SK-N-SH (cell line): ENCODE data around the gene TEN1. TPM values are rescaled to one million over a fixed set of nuclear protein-coding genes. Genes with fewer than 3 reads are reported as not detected.

Experiments
- CTCF ChIA-PET: fragments of 300-600, 350-600 bp; formaldehyde crosslinking; extraction: SDS; loops from one replicate; lab custom pipeline; 2021; lab: Yijun Ruan, JAX
- POLR2A ChIA-PET: fragments of 350-600 bp; sonication (Branson Sonifier 250); formaldehyde crosslinking; extraction: SDS; loops from one replicate; lab custom pipeline; 2020; ENCODE audit warnings: antibody characterized with exemption, inconsistent platforms; lab: Yijun Ruan, JAX
- DNase-seq: peaks from one replicate; pipeline ENCODE4 v3.0.0; 2012
- H2AFZ ChIP-seq: fragments of 200-600 bp; sonication (generic); 2 replicates; pipeline ENCODE4 v1.8.1; 2016; ENCODE audit warnings: antibody characterized with exemption, mild to moderate bottlenecking, low read depth
- H3F3A ChIP-seq: fragments of 200-600 bp; sonication (generic); replicated peaks from 2 replicates; pipeline ENCODE3; 2016; ENCODE audit warnings: antibody characterized with exemption, mild to moderate bottlenecking; ENCODE audit not compliant: insufficient read depth
- H3K27ac ChIP-seq, 2 experiments: fragments of 200-500 bp in 1 of 2; fragments of 200-600 bp in 1 of 2; sonication (Bioruptor generic) in 1 of 2; sonication (generic), shearing (Covaris generic) in 1 of 2; 2 replicates each; pipeline versions ENCODE4 v1.5.1 to v1.6.1; 2014 to 2016; ENCODE audit warnings: low read depth in 2 of 2, inconsistent platforms in 1 of 2, low read length in 1 of 2, mild to moderate bottlenecking in 1 of 2, mixed read lengths in 1 of 2
- H3K27me3 ChIP-seq: fragments of 200-600 bp; sonication (generic), shearing (Covaris generic); 2 replicates; pipeline ENCODE4 v1.6.1; 2016; ENCODE audit warnings: mixed run types; ENCODE audit not compliant: insufficient read depth
- H3K36me3 ChIP-seq, 2 experiments: fragments of 200-500 bp in 1 of 2; fragments of 200-600 bp in 1 of 2; sonication (Bioruptor generic) in 1 of 2; sonication (generic) in 1 of 2; replicated peaks in 1 of 2; 2 replicates each; pipeline versions ENCODE3 to v1.5.1; 2014 to 2016; ENCODE audit warnings: low read length in 1 of 2, mild to moderate bottlenecking in 1 of 2; ENCODE audit not compliant: insufficient read depth in 2 of 2, control insufficient read depth in 1 of 2
- H3K4me1 ChIP-seq, 2 experiments: fragments of 200-500 bp in 1 of 2; fragments of 200-600 bp in 1 of 2; sonication (Bioruptor generic) in 1 of 2; sonication (generic), shearing (Covaris generic) in 1 of 2; 2 replicates each; pipeline versions ENCODE4 v1.5.1 to v1.6.1; 2014 to 2016; ENCODE audit warnings: low read depth in 1 of 2, low read length in 1 of 2, mixed run types in 1 of 2; ENCODE audit not compliant: insufficient read depth in 2 of 2, control insufficient read depth in 1 of 2
- H3K4me2 ChIP-seq: fragments of 200-600 bp; sonication (generic), shearing (Covaris generic); 2 replicates; pipeline ENCODE4 v1.6.1; 2017; ENCODE audit warnings: mixed run types
- H3K4me3 ChIP-seq, 2 experiments: fragments of 200-500 bp in 1 of 2; fragments of 200-600 bp in 1 of 2; sonication (Bioruptor generic) in 1 of 2; sonication (generic), shearing (Covaris generic) in 1 of 2; 2 replicates each; pipeline versions ENCODE4 v1.5.1 to v1.8.1; 2014 to 2016; ENCODE audit warnings: low read depth in 2 of 2, inconsistent platforms in 1 of 2, low read length in 1 of 2, mild to moderate bottlenecking in 1 of 2, mixed read lengths in 1 of 2, moderate library complexity in 1 of 2
- H3K79me2 ChIP-seq: fragments of 200-600 bp; sonication (generic); 2 replicates; pipeline ENCODE4 v1.8.1; 2017; ENCODE audit warnings: mild to moderate bottlenecking; ENCODE audit not compliant: insufficient read depth
- H3K9ac ChIP-seq: fragments of 200-600 bp; sonication (generic); 2 replicates; pipeline ENCODE4 v1.6.1; 2017; ENCODE audit warnings: mixed run types
- H3K9me2 ChIP-seq: fragments of 200-600 bp; sonication (generic); 2 replicates; pipeline ENCODE4 v1.6.1; 2017; ENCODE audit warnings: mixed run types
- H3K9me3 ChIP-seq: fragments of 200-600 bp; sonication (generic); 2 replicates; pipeline ENCODE4 v1.6.1; 2017; ENCODE audit warnings: mixed run types, mild to moderate bottlenecking, moderate library complexity
- H4K20me1 ChIP-seq: fragments of 200-600 bp; sonication (generic); 2 replicates; pipeline ENCODE4 v1.6.1; 2017; ENCODE audit warnings: mild to moderate bottlenecking, mixed run types; ENCODE audit not compliant: insufficient read depth
- EP300 ChIP-seq, 2 experiments: IDR thresholded peaks; 2 replicates each; pipeline versions ENCODE4 v1.4.0 to v1.6.1; 2012; ENCODE audit warnings: borderline replicate concordance in 1 of 2, low read depth in 1 of 2, low read length in 1 of 2
- FOSL2 ChIP-seq: IDR thresholded peaks from 2 replicates; pipeline ENCODE4 v1.4.0; 2012; ENCODE audit warnings: low read depth, mild to moderate bottlenecking, moderate library complexity, borderline replicate concordance
- RFX5 ChIP-seq: IDR thresholded peaks from 2 replicates; pipeline ENCODE4 v1.6.1; 2012; ENCODE audit warnings: mild to moderate bottlenecking, improper control_type of control experiment, low read length
- TCF12 ChIP-seq: IDR thresholded peaks from 2 replicates; pipeline ENCODE4 v1.4.0; 2012
- TEAD4 ChIP-seq: IDR thresholded peaks from 2 replicates; pipeline ENCODE4 v1.4.0; 2012; ENCODE audit warnings: mild to moderate bottlenecking, borderline replicate concordance; ENCODE audit not compliant: insufficient read depth
- YY1 ChIP-seq: IDR thresholded peaks from 2 replicates; pipeline ENCODE4 v1.4.0; 2012; ENCODE audit warnings: low read depth, mild to moderate bottlenecking
- WGBS: methylation state at CpG from one replicate; pipeline ENCODE4 v1.1.6; 2017; ENCODE audit warnings: low lambda C conversion rate; 5-methylcytosine and 5-hydroxymethylcytosine counted together
- polyA plus RNA-seq, 3 experiments: library from polyadenylated mRNA; depleted of rRNA; stranded (reverse); fragments of >200 nt; gene quantifications; 2 replicates each; pipeline ENCODE4 v1.2.3, GENCODE V29; 2012
- TF ChIP-seq, protein P1 (sequence below): fragments of 150-350 bp; IDR thresholded peaks from 2 replicates; pipeline ENCODE4 v1.6.1; 2017; ENCODE audit warnings: antibody characterized with exemption, low read length, low read depth, borderline replicate concordance
- TF ChIP-seq, protein P2 (sequence below): fragments of 150-350 bp; IDR thresholded peaks from 2 replicates; pipeline ENCODE4 v1.6.1; 2016; ENCODE audit warnings: mild to moderate bottlenecking, low read depth, low read length
- TF ChIP-seq, protein P3 (sequence below): IDR thresholded peaks from 2 replicates; pipeline ENCODE4 v1.4.0; 2012; ENCODE audit warnings: low read depth
- TF ChIP-seq, protein P4 (sequence below): IDR thresholded peaks from 2 replicates; pipeline ENCODE4; 2012
- TF ChIP-seq, protein P5 (sequence below): IDR thresholded peaks from 2 replicates; pipeline ENCODE4 v1.4.0; 2012; ENCODE audit warnings: low read depth, borderline replicate concordance

TEN1 gene
- polyA plus RNA-seq, 1 of the 3 experiments (the other 2 are of a cell fraction) = 33.6 TPM

DNA sequence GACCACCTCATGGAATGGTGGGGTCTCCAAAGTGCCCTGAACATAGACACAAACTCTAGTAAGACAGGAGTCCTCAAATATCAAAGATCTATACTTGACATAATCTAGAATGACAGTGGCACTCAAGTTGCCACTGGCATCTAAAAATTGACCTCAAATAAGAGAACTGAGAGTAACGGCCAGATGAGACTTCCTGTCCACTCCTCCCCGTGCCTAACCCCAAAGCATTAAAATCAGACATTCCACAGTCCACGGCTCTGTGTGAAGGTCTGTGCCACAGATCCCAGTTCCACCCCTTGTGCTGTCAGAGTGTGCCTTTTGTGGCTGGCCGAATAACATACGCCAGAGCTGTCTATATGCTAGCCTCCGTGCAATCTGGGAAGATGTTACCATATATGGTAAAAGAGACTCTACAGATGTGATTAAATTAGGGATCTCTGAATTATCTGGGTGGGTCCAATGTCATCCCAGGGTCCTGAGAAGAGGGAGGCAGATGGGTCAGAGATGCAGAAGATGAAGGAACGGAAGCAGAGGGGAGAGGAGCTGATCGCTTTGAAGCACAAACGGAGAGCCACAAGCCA is 69.1 kb downstream of the TEN1 start:
- CTCF ChIA-PET = interaction anchor here (0.8 to 2.4 kb wide), 2 partner anchors 10 to 11 kb away, joined by 3 to 6 read pairs; no protein-coding TSS in a partner anchor
- no peaks in the 10 kb centered on the region for H3K4me1 ChIP-seq
- H4K20me1 ChIP-seq = no peaks in the 10 kb centered on the region
- no peak for DNase-seq
- POLR2A ChIA-PET = no interaction called here
- no peak overlapping the region for H3K9ac ChIP-seq
- H3K9me2 ChIP-seq = no peaks in the 10 kb centered on the region
- peak overlapping the region in 1 of 2 experiments; percentile 42; a peak in 2 of 4 replicates for H3K27ac ChIP-seq
- H3K79me2 ChIP-seq = peaks cover 11% of the 10 kb centered on the region; the same call in 1 of the 2 replicates
- TF ChIP-seq, protein P1, sequence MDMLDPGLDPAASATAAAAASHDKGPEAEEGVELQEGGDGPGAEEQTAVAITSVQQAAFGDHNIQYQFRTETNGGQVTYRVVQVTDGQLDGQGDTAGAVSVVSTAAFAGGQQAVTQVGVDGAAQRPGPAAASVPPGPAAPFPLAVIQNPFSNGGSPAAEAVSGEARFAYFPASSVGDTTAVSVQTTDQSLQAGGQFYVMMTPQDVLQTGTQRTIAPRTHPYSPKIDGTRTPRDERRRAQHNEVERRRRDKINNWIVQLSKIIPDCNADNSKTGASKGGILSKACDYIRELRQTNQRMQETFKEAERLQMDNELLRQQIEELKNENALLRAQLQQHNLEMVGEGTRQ = no peak
- no peak for TF ChIP-seq EP300 (IDR thresholded peaks at IDR 0.05; ENCODE audit: borderline replicate concordance in 1 of 2, low read depth in 1 of 2, low read length in 1 of 2)
- TF ChIP-seq, protein P2, sequence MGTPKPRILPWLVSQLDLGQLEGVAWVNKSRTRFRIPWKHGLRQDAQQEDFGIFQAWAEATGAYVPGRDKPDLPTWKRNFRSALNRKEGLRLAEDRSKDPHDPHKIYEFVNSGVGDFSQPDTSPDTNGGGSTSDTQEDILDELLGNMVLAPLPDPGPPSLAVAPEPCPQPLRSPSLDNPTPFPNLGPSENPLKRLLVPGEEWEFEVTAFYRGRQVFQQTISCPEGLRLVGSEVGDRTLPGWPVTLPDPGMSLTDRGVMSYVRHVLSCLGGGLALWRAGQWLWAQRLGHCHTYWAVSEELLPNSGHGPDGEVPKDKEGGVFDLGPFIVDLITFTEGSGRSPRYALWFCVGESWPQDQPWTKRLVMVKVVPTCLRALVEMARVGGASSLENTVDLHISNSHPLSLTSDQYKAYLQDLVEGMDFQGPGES = no peak
- no peak for TF ChIP-seq YY1
- TF ChIP-seq, protein P3, sequence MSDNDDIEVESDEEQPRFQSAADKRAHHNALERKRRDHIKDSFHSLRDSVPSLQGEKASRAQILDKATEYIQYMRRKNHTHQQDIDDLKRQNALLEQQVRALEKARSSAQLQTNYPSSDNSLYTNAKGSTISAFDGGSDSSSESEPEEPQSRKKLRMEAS = no peak
- TF ChIP-seq FOSL2 = no peak
- H2AFZ ChIP-seq = no peak overlapping the region
- 88% methylated on average over 9 of the region's 9 CpGs for WGBS
- H3K9me3 ChIP-seq = no peaks in the 10 kb centered on the region
- H3F3A ChIP-seq = peaks cover 13% of the 10 kb centered on the region
- no peak overlapping the region for H3K4me3 ChIP-seq
- no peak overlapping the region for H3K4me2 ChIP-seq
- H3K27me3 ChIP-seq = no peaks in the 10 kb centered on the region
- peaks cover 74 to 85% of the 10 kb centered on the region in 2 experiments for H3K36me3 ChIP-seq

DNA sequence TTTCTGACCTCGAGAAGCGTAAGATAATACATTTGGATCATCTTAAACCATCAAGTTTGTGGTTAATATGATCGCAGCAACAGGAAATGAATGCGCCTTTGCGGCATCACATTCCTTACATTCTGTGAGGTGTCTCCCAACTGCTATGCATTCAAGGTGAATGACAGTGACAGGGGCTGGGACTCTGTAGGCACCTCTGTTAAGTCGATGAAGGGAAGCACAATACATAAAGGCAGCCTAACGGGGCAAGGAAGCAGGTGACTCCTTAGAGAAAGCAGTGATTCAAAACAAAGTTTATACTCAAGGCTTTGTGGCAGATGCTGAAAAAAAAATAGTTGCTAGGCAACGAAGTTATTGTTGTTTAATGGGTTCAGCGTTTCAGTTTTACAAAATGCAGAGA is 69.7 kb downstream of the TEN1 start:
- POLR2A ChIA-PET = no interaction called here
- TF ChIP-seq, protein P4, sequence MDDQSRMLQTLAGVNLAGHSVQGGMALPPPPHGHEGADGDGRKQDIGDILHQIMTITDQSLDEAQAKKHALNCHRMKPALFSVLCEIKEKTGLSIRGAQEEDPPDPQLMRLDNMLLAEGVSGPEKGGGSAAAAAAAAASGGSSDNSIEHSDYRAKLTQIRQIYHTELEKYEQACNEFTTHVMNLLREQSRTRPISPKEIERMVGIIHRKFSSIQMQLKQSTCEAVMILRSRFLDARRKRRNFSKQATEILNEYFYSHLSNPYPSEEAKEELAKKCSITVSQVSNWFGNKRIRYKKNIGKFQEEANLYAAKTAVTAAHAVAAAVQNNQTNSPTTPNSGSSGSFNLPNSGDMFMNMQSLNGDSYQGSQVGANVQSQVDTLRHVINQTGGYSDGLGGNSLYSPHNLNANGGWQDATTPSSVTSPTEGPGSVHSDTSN = peak; percentile 59
- no peak for TF ChIP-seq RFX5
- TF ChIP-seq YY1 = no peak
- peak; percentile 14; the same call in 1 of the 2 replicates for TF ChIP-seq FOSL2
- peak; percentile 47; the same call in 1 of the 2 replicates for TF ChIP-seq TCF12
- peak; percentile 48; the same call in 1 of the 2 replicates for TF ChIP-seq TEAD4
- TF ChIP-seq, protein P5, sequence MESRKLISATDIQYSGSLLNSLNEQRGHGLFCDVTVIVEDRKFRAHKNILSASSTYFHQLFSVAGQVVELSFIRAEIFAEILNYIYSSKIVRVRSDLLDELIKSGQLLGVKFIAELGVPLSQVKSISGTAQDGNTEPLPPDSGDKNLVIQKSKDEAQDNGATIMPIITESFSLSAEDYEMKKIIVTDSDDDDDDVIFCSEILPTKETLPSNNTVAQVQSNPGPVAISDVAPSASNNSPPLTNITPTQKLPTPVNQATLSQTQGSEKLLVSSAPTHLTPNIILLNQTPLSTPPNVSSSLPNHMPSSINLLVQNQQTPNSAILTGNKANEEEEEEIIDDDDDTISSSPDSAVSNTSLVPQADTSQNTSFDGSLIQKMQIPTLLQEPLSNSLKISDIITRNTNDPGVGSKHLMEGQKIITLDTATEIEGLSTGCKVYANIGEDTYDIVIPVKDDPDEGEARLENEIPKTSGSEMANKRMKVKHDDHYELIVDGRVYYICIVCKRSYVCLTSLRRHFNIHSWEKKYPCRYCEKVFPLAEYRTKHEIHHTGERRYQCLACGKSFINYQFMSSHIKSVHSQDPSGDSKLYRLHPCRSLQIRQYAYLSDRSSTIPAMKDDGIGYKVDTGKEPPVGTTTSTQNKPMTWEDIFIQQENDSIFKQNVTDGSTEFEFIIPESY = 0 out of 2 replicates have a peak, but pooled peaks have one; percentile 23
- no peak for DNase-seq

More for the DNA sequence above, 69.7 kb downstream of the TEN1 start:
- Histone ChIP-seq H3K27ac (peak overlapping the region in 1 of 2 experiments; percentile 42; a peak in 2 of 4 replicates), H3K27me3 (no peaks in the 10 kb centered on the region), H3K4me3 (no peak overlapping the region), H3K9me3 (no peaks in the 10 kb centered on the region), H3K4me2 (no peak overlapping the region), H2AFZ (no peak overlapping the region), H4K20me1 (no peaks in the 10 kb centered on the region), H3K79me2 (peaks cover 17% of the 10 kb centered on the region; the same call in 1 of the 2 replicates), H3K9me2 (no peaks in the 10 kb centered on the region), H3K36me3 (peaks cover 74 to 85% of the 10 kb centered on the region in 2 experiments), H3K9ac (no peak overlapping the region), H3F3A (peaks cover 13% of the 10 kb centered on the region), H3K4me1 (no peaks in the 10 kb centered on the region)
- 62% methylated on average over 9 of the region's 9 CpGs for WGBS
- CTCF ChIA-PET = interaction anchor here (0.9 to 1.6 kb wide), 2 partner anchors 34 to 43 kb away, joined by 4 to 7 read pairs; no protein-coding TSS in a partner anchor
